Osteoblast (primary cell): ENCODE measurements around the gene ASPDH. TPM values are rescaled to one million over a fixed set of nuclear protein-coding genes. Genes with fewer than 3 reads are reported as not detected.

Experiments
- DNase-seq: peaks from one replicate; pipeline ENCODE4 v3.0.0; 2011; ENCODE audit warnings: low spot score, mixed read lengths; ENCODE audit not compliant: insufficient read length; ENCODE audit errors: missing footprints
- H2AFZ ChIP-seq: 2 replicates; pipeline ENCODE4 v1.6.0; 2011; ENCODE audit warnings: mild to moderate bottlenecking, low read length
- H3K27ac ChIP-seq: 2 replicates; pipeline ENCODE4 v1.5.1; 2011; ENCODE audit warnings: mild to moderate bottlenecking, low read depth, low read length, moderate library complexity
- H3K27me3 ChIP-seq: 2 replicates; pipeline ENCODE4 v1.6.0; 2012; ENCODE audit warnings: mild to moderate bottlenecking, control low read depth, inconsistent platforms, low read length, moderate library complexity; ENCODE audit not compliant: insufficient read depth
- H3K36me3 ChIP-seq: 2 replicates; pipeline ENCODE4 v1.5.1; 2011; ENCODE audit warnings: mild to moderate bottlenecking, low read length, control low read depth, moderate library complexity; ENCODE audit not compliant: insufficient read depth
- H3K4me1 ChIP-seq: 2 replicates; pipeline ENCODE4 v1.5.1; 2011; ENCODE audit warnings: mild to moderate bottlenecking, low read length, control low read depth, moderate library complexity; ENCODE audit not compliant: insufficient read depth
- H3K4me2 ChIP-seq: 2 replicates; pipeline ENCODE4 v1.6.0; 2011; ENCODE audit warnings: mild to moderate bottlenecking, low read length; ENCODE audit not compliant: insufficient read depth
- H3K4me3 ChIP-seq: fragments of 200-600 bp; sonication (generic); 3 replicates; pipeline ENCODE4 v1.5.1; 2012; ENCODE audit warnings: mild to moderate bottlenecking, low read length, inconsistent platforms; ENCODE audit not compliant: insufficient read depth
- H3K79me2 ChIP-seq: 2 replicates; pipeline ENCODE4 v1.6.0; 2012; ENCODE audit warnings: mild to moderate bottlenecking, low read length, control low read depth, inconsistent platforms; ENCODE audit not compliant: insufficient read depth
- H3K9me3 ChIP-seq: 2 replicates; pipeline ENCODE4 v1.5.1; 2011; ENCODE audit warnings: low read depth, low read length, control low read depth
- H4K20me1 ChIP-seq: 2 replicates; pipeline ENCODE4 v1.6.0; 2012; ENCODE audit warnings: mild to moderate bottlenecking, low read length, control low read depth; ENCODE audit not compliant: insufficient read depth
- total RNA-seq: library from RNA; depleted of rRNA; stranded (reverse); fragments of >200 nt; gene quantifications from 2 replicates; pipeline ENCODE4 v1.2.3, GENCODE V29; 2012
- TF ChIP-seq, protein P1 (sequence below): IDR thresholded peaks from 2 replicates; pipeline ENCODE4 v1.5.1; 2011; ENCODE audit warnings: mild to moderate bottlenecking, low read depth, low read length, moderate library complexity; ENCODE audit errors: extremely low read depth

The ASPDH gene
- total RNA-seq, 1 donor, result not detected

- no peak overlapping the region for H3K27ac ChIP-seq
- H3K4me3 ChIP-seq, result no peak overlapping the region
- no peaks in the 10 kb centered on the region for H3K9me3 ChIP-seq
- H4K20me1 ChIP-seq, result no peaks in the 10 kb centered on the region
- TF ChIP-seq, protein P1, sequence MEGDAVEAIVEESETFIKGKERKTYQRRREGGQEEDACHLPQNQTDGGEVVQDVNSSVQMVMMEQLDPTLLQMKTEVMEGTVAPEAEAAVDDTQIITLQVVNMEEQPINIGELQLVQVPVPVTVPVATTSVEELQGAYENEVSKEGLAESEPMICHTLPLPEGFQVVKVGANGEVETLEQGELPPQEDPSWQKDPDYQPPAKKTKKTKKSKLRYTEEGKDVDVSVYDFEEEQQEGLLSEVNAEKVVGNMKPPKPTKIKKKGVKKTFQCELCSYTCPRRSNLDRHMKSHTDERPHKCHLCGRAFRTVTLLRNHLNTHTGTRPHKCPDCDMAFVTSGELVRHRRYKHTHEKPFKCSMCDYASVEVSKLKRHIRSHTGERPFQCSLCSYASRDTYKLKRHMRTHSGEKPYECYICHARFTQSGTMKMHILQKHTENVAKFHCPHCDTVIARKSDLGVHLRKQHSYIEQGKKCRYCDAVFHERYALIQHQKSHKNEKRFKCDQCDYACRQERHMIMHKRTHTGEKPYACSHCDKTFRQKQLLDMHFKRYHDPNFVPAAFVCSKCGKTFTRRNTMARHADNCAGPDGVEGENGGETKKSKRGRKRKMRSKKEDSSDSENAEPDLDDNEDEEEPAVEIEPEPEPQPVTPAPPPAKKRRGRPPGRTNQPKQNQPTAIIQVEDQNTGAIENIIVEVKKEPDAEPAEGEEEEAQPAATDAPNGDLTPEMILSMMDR, result no peak
- H3K4me1 ChIP-seq, result peaks cover 8% of the 10 kb centered on the region
- no peak overlapping the region for H3K4me2 ChIP-seq
- DNase-seq, result no peak
- peaks cover 8% of the 10 kb centered on the region for H3K79me2 ChIP-seq
- H3K36me3 ChIP-seq, result no peaks in the 10 kb centered on the region
- no peaks in the 10 kb centered on the region for H3K27me3 ChIP-seq
- H2AFZ ChIP-seq, result no peak overlapping the region
These were observed 541 bp downstream of the ASPDH start for GRCh38 chr19:50512999-50513745.

DNA sequence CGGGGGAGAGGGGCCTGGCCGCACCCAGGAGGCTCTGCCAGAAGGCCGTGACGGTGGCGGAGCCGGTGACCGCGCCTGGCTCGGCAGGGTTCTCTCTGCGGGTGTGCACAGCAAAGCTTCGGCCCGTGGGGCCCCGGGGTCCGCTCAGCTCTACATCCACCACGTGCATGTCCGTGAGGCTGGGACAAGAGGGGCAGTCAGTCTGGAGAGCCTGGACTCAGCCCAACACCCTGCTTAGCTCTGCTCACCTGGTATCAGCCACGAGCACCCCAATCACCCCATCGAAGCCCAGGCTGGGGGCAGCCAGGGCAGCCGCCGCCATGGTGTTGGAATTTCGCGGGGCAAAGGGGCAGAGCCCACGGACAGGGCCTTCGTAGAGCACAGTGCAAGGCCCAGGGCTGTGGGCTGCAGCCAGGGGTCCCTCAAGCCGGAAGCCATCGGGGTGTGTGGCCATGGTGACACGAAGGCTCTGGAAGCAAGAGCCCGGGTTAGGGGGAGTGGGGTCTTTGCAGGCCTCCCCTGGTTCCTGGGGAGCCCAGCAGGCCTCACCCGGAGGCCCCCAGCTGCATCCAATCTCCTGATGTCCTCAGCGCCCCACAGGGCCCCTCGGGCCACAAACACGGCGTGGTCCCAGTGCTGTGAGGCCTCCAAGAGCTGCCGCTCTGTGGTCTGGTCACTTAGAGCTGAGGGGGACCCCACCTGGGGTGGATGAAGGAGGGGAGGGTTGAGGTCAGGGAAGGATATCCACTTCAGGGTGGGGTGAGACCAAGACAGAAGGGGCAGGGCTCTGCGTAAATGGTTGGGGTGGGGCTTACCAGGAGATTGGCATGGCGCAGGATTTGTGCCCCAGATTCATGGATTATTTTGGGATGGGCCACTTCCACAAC lies 1.4 kb downstream of the ASPDH start:
- Histone ChIP-seq H3K4me2 (peak overlapping the region; percentile 96), H3K4me3 (no peak overlapping the region)

GRCh38 chr19:50511069-50511822 lies 2.5 kb downstream of the ASPDH start, which contains the start of gene JOSD2:
Gene JOSD2 (minus strand): TSS chr19:50511191. CDS start chr19:50510431, 760 bp downstream.
- peak; percentile 100 for DNase-seq
- TF ChIP-seq, protein P1, result no peak

More for the DNA sequence above, 1.4 kb downstream of the ASPDH start:
- H3K79me2 ChIP-seq, result peaks cover 8% of the 10 kb centered on the region
- no peak overlapping the region for H2AFZ ChIP-seq
- no peaks in the 10 kb centered on the region for H3K27me3 ChIP-seq
- no peaks in the 10 kb centered on the region for H3K9me3 ChIP-seq
- H3K27ac ChIP-seq, result no peak overlapping the region
- H3K36me3 ChIP-seq, result no peaks in the 10 kb centered on the region
- H3K4me1 ChIP-seq, result peaks cover 8% of the 10 kb centered on the region
- TF ChIP-seq, protein P1, result no peak
- H4K20me1 ChIP-seq, result no peaks in the 10 kb centered on the region
- DNase-seq, result no peak

More at GRCh38 chr19:50511069-50511822, 2.5 kb downstream of the ASPDH start, which contains the start of gene JOSD2:
- peaks cover 8% of the 10 kb centered on the region for H3K79me2 ChIP-seq
- H2AFZ ChIP-seq, result peak within 1 kb of the TSS; percentile 90
- H3K36me3 ChIP-seq, result no peaks in the 10 kb centered on the region
- peaks cover 8% of the 10 kb centered on the region for H3K4me1 ChIP-seq
- peak within 1 kb of the TSS; percentile 51 for H3K27ac ChIP-seq
- no peaks in the 10 kb centered on the region for H3K9me3 ChIP-seq
- peak within 1 kb of the TSS; percentile 96 for H3K4me2 ChIP-seq
- H3K4me3 ChIP-seq, result peak within 1 kb of the TSS; percentile 96
- no peaks in the 10 kb centered on the region for H4K20me1 ChIP-seq
- no peaks in the 10 kb centered on the region for H3K27me3 ChIP-seq
